NT2/D1 (cell line): ENCODE results near the gene AMZ1.

Source experiments
- SUZ12 ChIP-seq: IDR thresholded peaks from 2 replicates; pipeline ENCODE4 v1.6.1; 2011; ENCODE audit not compliant: insufficient read length, insufficient read depth; ENCODE audit errors: extremely low read depth
- YY1 ChIP-seq: IDR thresholded peaks from 2 replicates; pipeline ENCODE4 v1.6.1; 2011; ENCODE audit not compliant: insufficient read length, insufficient read depth
- ZNF274 ChIP-seq: IDR thresholded peaks from 2 replicates; pipeline ENCODE4 v1.6.1; 2011; ENCODE audit warnings: mild to moderate bottlenecking, low read depth, low read length

GRCh38 chr7:2734084-2734686 is 46.2 kb downstream of the AMZ1 start:
- no peak for TF ChIP-seq YY1
- TF ChIP-seq SUZ12 = no peak
- no peak for TF ChIP-seq ZNF274
